Mucosa of descending colon (tissue), 3 donors: ENCODE data around the gene AP1G2. TPM values are rescaled to one million over a fixed set of nuclear protein-coding genes. Genes with fewer than 3 reads are reported as not detected.
"Not testable (repeated sequence)": the region's sequence is repeated elsewhere in the genome, so short reads cannot be mapped to it uniquely, and the experiment has no call there.

Source experiments
- ATAC-seq: fragments of 200-7000 bp; cut with Tn5 transposase; one replicate; pipeline ENCODE4 v1.9.1; 2020; ENCODE audit warnings: mild to moderate bottlenecking, moderate library complexity
- DNase-seq, 3 donors: peaks; one replicate each; pipeline ENCODE4 v3.0.0-alpha.2; 2020
- H3K36me3 ChIP-seq: fragments of 200-600 bp; one replicate; pipeline ENCODE4 v1.8.0; 2021; ENCODE audit warnings: low read depth, mild to moderate bottlenecking
- H3K4me1 ChIP-seq: fragments of 200-600 bp; one replicate; pipeline ENCODE4 v1.8.0; 2021; ENCODE audit warnings: low read depth, mild to moderate bottlenecking
- H3K4me3 ChIP-seq: fragments of 200-600 bp; one replicate; pipeline ENCODE4 v1.8.0; 2021; ENCODE audit warnings: mild to moderate bottlenecking
- H3K9me3 ChIP-seq: fragments of 200-600 bp; one replicate; pipeline ENCODE4 v1.8.0; 2021; ENCODE audit warnings: mild to moderate bottlenecking
- CTCF ChIP-seq: fragments of 200-600 bp; IDR thresholded peaks from one replicate; pipeline ENCODE4 v1.8.0; 2022; ENCODE audit warnings: antibody characterized with exemption, mild to moderate bottlenecking
- intact Hi-C, 2 donors: fragments of 100-400 bp; cut with DNase I in 1 of 2; cut with micrococcal nuclease in 1 of 2; formaldehyde crosslinking; loops; one replicate each; pipeline versions ENCODE4 v1.11.0 to v1.11.1; 2022; cut with DNase I, micrococcal nuclease
- total RNA-seq, 3 donors: library from RNA; stranded (reverse); fragmentation: NEBNext Ultra II Directional in 2 of 3; extraction: Animal tissue kit (Norgen Biotek cat#: 25700) in 2 of 3; gene quantifications; one replicate each; pipeline versions ENCODE4 v1.2.1 to v1.2.4, GENCODE V29; 2021 to 2023
- donor health status: DM: no; HTN: no; CAD: no; lungs with moderate emphysema.
- donor health status: DM: no; HTN: no; CAD: no.
- donor health status: DM: no; HTN: yes; CAD: no.

Gene AP1G2
- total RNA-seq, 3 donors from 2014 or later, result 95.4 to 271 (median 122) TPM

GRCh38 chr14:23589606-23590005, 22.0 kb upstream of the AP1G2 start:
- DNase-seq (no peak), ATAC-seq (no peak)
- H3K4me1 ChIP-seq, result peaks cover 5% of the 10 kb centered on the region
- no peaks in the 10 kb centered on the region for H3K9me3 ChIP-seq
- no peak for TF ChIP-seq CTCF
- intact Hi-C loops, result no loop called here
- no peaks in the 10 kb centered on the region for H3K36me3 ChIP-seq
- no peak overlapping the region for H3K4me3 ChIP-seq

- Histone ChIP-seq H3K4me3 (no peak overlapping the region), H3K4me1 (peaks cover 5% of the 10 kb centered on the region), H3K36me3 (no peaks in the 10 kb centered on the region), H3K9me3 (no peaks in the 10 kb centered on the region)
- DNase-seq (peak; percentile 87 to 94 (median 92)), ATAC-seq (peak; percentile 100)
- TF ChIP-seq CTCF, result peak; percentile 52
- intact Hi-C loops, result no loop called here
Observed at GRCh38 chr14:23588884-23589598, 21.4 kb upstream of the AP1G2 start.

GRCh38 chr14:23584527-23585203, 17.1 kb upstream of the AP1G2 start:
- DNase-seq, intact Hi-C loops, H3K9me3 ChIP-seq, H3K4me3 ChIP-seq, H3K4me1 ChIP-seq, ATAC-seq, H3K36me3 ChIP-seq: not testable (repeated sequence)

GRCh38 chr14:23583761-23584526, 16.4 kb upstream of the AP1G2 start:
- DNase-seq, H3K4me3 ChIP-seq, intact Hi-C loops, H3K9me3 ChIP-seq, H3K4me1 ChIP-seq, ATAC-seq, H3K36me3 ChIP-seq: not testable (repeated sequence)

- Histone ChIP-seq H3K4me3 (no peak overlapping the region), H3K9me3 (no peaks in the 10 kb centered on the region), H3K4me1 (no peaks in the 10 kb centered on the region), H3K36me3 (no peaks in the 10 kb centered on the region)
- no peak for ATAC-seq
- no peak for DNase-seq
- TF ChIP-seq CTCF, result no peak
- intact Hi-C loops, result no loop called here
Observed at GRCh38 chr14:23582906-23583760, 15.5 kb upstream of the AP1G2 start.

GRCh38 chr14:23580948-23581281, 13.3 kb upstream of the AP1G2 start:
- Histone ChIP-seq H3K4me3 (no peak overlapping the region), H3K36me3 (no peaks in the 10 kb centered on the region), H3K9me3 (no peaks in the 10 kb centered on the region), H3K4me1 (peaks cover 16% of the 10 kb centered on the region)
- ATAC-seq (no peak), DNase-seq (no peak)
- TF ChIP-seq CTCF, result no peak
- intact Hi-C loops, result no loop called here
